ENCODE data around the gene GFRA1.

The GFRA1 gene

GRCh38 chr10:116271593-116272439, 1.2 kb downstream of the GFRA1 start:
- FAIRE-seq (no peak), DNase-seq (ENCODE audit: extremely low spot score, insufficient read length, low read depth) (no peak)

- no peak for DNase-seq (ENCODE audit: extremely low spot score, insufficient read length, low read depth)
- FAIRE-seq, result no peak
Measured at GRCh38 chr10:116270771-116271592, 2.0 kb downstream of the GFRA1 start.

- no peak for DNase-seq (ENCODE audit: extremely low spot score, insufficient read length, low read depth)
- FAIRE-seq, result no peak
Measured at GRCh38 chr10:116270126-116270770, 2.8 kb downstream of the GFRA1 start.

GRCh38 chr10:116269619-116270018, 3.4 kb downstream of the GFRA1 start:
- FAIRE-seq, result no peak

GRCh38 chr10:116268976-116269375, 4.0 kb downstream of the GFRA1 start:
- DNase-seq (ENCODE audit: extremely low spot score, insufficient read length, low read depth) (no peak), FAIRE-seq (no peak)

More at GRCh38 chr10:116269619-116270018, 3.4 kb downstream of the GFRA1 start:
- DNase-seq (ENCODE audit: extremely low spot score, insufficient read length, low read depth), result no peak

GRCh38 chr10:116265686-116266085, 7.3 kb downstream of the GFRA1 start:
- no peak for FAIRE-seq
- DNase-seq (ENCODE audit: extremely low spot score, insufficient read length, low read depth), result no peak

- DNase-seq (ENCODE audit: extremely low spot score, insufficient read length, low read depth) (no peak), FAIRE-seq (no peak)
Measured at GRCh38 chr10:116263870-116264655, 8.9 kb downstream of the GFRA1 start.

- DNase-seq (ENCODE audit: extremely low spot score, insufficient read length, low read depth) (no peak), FAIRE-seq (no peak)
Measured at GRCh38 chr10:116262678-116263077, 10.3 kb downstream of the GFRA1 start.

- FAIRE-seq (no peak), DNase-seq (ENCODE audit: extremely low spot score, insufficient read length, low read depth) (no peak)
Measured at GRCh38 chr10:116260599-116260998, 12.4 kb downstream of the GFRA1 start.

- FAIRE-seq, result no peak
- DNase-seq (ENCODE audit: extremely low spot score, insufficient read length, low read depth), result no peak
Measured at GRCh38 chr10:116259638-116260037, 13.4 kb downstream of the GFRA1 start.

- FAIRE-seq (no peak), DNase-seq (ENCODE audit: extremely low spot score, insufficient read length, low read depth) (no peak)
Measured at GRCh38 chr10:116257785-116258184, 15.2 kb downstream of the GFRA1 start.

- no peak for DNase-seq (ENCODE audit: extremely low spot score, insufficient read length, low read depth)
- no peak for FAIRE-seq
Measured at GRCh38 chr10:116256752-116257259, 16.2 kb downstream of the GFRA1 start.

GRCh38 chr10:116255886-116256751, 16.9 kb downstream of the GFRA1 start:
- FAIRE-seq, result no peak
- DNase-seq (ENCODE audit: extremely low spot score, insufficient read length, low read depth), result no peak

- no peak for DNase-seq (ENCODE audit: extremely low spot score, insufficient read length, low read depth)
- FAIRE-seq, result no peak
Measured at GRCh38 chr10:116254422-116255155, 18.4 kb downstream of the GFRA1 start.

GRCh38 chr10:116253716-116254115, 19.3 kb downstream of the GFRA1 start:
- no peak for FAIRE-seq
- no peak for DNase-seq (ENCODE audit: extremely low spot score, insufficient read length, low read depth)

GRCh38 chr10:116251602-116252395, 21.2 kb downstream of the GFRA1 start:
- no peak for DNase-seq (ENCODE audit: extremely low spot score, insufficient read length, low read depth)
- FAIRE-seq, result no peak

GRCh38 chr10:116247691-116248090, 25.3 kb downstream of the GFRA1 start:
- FAIRE-seq (no peak), DNase-seq (ENCODE audit: extremely low spot score, insufficient read length, low read depth) (no peak)

Measured in GM18507 (cell line).